ENCODE measurements around the gene ADAMTS6.

ADAMTS6 gene

GRCh38 chr5:65248896-65249295, 232.8 kb downstream of the ADAMTS6 start:
- no peak for DNase-seq
- Histone ChIP-seq H3K4me1 (no peaks in the 10 kb centered on the region), H3K27me3 (no peaks in the 10 kb centered on the region), H3K4me3 (ENCODE audit: low read depth, low read length) (no peak overlapping the region), H3K9me3 (no peaks in the 10 kb centered on the region), H3K36me3 (no peaks in the 10 kb centered on the region)
- TF ChIP-seq, protein P1, sequence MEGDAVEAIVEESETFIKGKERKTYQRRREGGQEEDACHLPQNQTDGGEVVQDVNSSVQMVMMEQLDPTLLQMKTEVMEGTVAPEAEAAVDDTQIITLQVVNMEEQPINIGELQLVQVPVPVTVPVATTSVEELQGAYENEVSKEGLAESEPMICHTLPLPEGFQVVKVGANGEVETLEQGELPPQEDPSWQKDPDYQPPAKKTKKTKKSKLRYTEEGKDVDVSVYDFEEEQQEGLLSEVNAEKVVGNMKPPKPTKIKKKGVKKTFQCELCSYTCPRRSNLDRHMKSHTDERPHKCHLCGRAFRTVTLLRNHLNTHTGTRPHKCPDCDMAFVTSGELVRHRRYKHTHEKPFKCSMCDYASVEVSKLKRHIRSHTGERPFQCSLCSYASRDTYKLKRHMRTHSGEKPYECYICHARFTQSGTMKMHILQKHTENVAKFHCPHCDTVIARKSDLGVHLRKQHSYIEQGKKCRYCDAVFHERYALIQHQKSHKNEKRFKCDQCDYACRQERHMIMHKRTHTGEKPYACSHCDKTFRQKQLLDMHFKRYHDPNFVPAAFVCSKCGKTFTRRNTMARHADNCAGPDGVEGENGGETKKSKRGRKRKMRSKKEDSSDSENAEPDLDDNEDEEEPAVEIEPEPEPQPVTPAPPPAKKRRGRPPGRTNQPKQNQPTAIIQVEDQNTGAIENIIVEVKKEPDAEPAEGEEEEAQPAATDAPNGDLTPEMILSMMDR (IDR thresholded peaks at IDR 0.05; ENCODE audit: low read depth, low read length) = no peak

GRCh38 chr5:65247594-65247993, 234.1 kb downstream of the ADAMTS6 start:
- TF ChIP-seq, protein P1 (IDR thresholded peaks at IDR 0.05; ENCODE audit: low read depth, low read length) = no peak
- H3K4me3 ChIP-seq (ENCODE audit: low read depth, low read length) = no peak overlapping the region
- no peaks in the 10 kb centered on the region for H3K27me3 ChIP-seq
- no peak for DNase-seq
- H3K4me1 ChIP-seq = no peaks in the 10 kb centered on the region
- no peaks in the 10 kb centered on the region for H3K9me3 ChIP-seq
- no peaks in the 10 kb centered on the region for H3K36me3 ChIP-seq

DNA sequence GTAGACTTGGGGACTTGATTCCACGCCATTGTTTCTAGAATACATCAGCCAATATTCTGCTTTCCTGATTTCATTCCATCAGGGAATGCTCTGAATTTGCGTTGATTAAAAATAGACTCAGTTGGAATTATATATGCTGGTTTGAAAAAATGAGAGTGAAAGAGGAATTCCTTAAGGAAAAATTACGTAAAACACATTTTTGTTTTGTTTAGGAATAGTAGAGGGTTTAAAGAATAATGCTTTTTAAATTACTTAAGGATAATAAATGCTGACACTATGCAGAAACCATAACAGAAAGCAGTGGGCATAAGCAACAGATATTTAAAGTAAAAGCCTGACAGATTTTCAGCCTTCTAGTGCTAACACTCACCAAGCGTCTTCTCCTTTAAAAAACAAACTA, 235.0 kb downstream of the ADAMTS6 start:
- no peaks in the 10 kb centered on the region for H3K27me3 ChIP-seq
- TF ChIP-seq, protein P1 (IDR thresholded peaks at IDR 0.05; ENCODE audit: low read depth, low read length) = no peak
- H3K9me3 ChIP-seq = no peaks in the 10 kb centered on the region
- no peaks in the 10 kb centered on the region for H3K4me1 ChIP-seq
- H3K4me3 ChIP-seq (ENCODE audit: low read depth, low read length) = no peak overlapping the region
- no peaks in the 10 kb centered on the region for H3K36me3 ChIP-seq
- DNase-seq = no peak

GRCh38 chr5:65244031-65244430, 237.7 kb downstream of the ADAMTS6 start:
- Histone ChIP-seq H3K4me1 (no peaks in the 10 kb centered on the region), H3K36me3 (no peaks in the 10 kb centered on the region), H3K9me3 (no peaks in the 10 kb centered on the region), H3K4me3 (ENCODE audit: low read depth, low read length) (no peak overlapping the region), H3K27me3 (no peaks in the 10 kb centered on the region)
- TF ChIP-seq, protein P1 (IDR thresholded peaks at IDR 0.05; ENCODE audit: low read depth, low read length) = no peak
- no peak for DNase-seq

GRCh38 chr5:65243161-65243560, 238.6 kb downstream of the ADAMTS6 start:
- TF ChIP-seq, protein P1 (IDR thresholded peaks at IDR 0.05; ENCODE audit: low read depth, low read length) = no peak
- DNase-seq = no peak
- H3K36me3 ChIP-seq = no peaks in the 10 kb centered on the region
- H3K9me3 ChIP-seq = no peaks in the 10 kb centered on the region
- no peaks in the 10 kb centered on the region for H3K4me1 ChIP-seq
- no peak overlapping the region for H3K4me3 ChIP-seq (ENCODE audit: low read depth, low read length)
- H3K27me3 ChIP-seq = no peaks in the 10 kb centered on the region

DNA sequence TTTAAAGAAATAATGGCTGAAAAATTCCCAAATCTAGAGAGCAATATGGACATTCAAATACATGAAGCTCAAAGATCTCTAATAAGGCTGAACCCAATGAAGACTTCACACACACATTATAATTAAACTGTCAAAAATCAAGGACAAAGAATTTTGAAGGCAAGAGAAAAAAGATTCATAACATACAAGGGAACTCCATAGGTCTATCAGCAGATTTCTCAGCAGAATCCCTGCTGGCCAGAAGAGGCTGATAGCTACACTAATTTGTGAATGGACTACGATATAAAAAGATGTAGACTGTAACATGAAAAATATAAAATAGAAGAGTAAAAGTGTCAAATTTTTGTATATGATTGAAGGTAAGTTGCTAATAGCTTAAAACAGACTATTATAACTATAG, 251.9 kb downstream of the ADAMTS6 start:
- no peak for DNase-seq

More for the DNA sequence above, 251.9 kb downstream of the ADAMTS6 start:
- H3K4me3 ChIP-seq (ENCODE audit: low read depth, low read length) = no peak overlapping the region
- no peaks in the 10 kb centered on the region for H3K9me3 ChIP-seq
- TF ChIP-seq, protein P1 (IDR thresholded peaks at IDR 0.05; ENCODE audit: low read depth, low read length) = no peak
- no peaks in the 10 kb centered on the region for H3K4me1 ChIP-seq
- no peaks in the 10 kb centered on the region for H3K36me3 ChIP-seq
- H3K27me3 ChIP-seq = no peaks in the 10 kb centered on the region; the same call in 1 of the 2 replicates
